Measurements from ENCODE around the gene CD38. TPM values are rescaled to one million over a fixed set of nuclear protein-coding genes. Genes with fewer than 3 reads are reported as not detected.
A peak's percentile ranks its signal among the peaks of the same experiment; 100 is the strongest.

The CD38 gene
- total and polyA plus RNA-seq, 2 of the 13 experiments (the other 11 are each of a cell fraction or from before 2014, with no cell fraction given), result not detected

DNA sequence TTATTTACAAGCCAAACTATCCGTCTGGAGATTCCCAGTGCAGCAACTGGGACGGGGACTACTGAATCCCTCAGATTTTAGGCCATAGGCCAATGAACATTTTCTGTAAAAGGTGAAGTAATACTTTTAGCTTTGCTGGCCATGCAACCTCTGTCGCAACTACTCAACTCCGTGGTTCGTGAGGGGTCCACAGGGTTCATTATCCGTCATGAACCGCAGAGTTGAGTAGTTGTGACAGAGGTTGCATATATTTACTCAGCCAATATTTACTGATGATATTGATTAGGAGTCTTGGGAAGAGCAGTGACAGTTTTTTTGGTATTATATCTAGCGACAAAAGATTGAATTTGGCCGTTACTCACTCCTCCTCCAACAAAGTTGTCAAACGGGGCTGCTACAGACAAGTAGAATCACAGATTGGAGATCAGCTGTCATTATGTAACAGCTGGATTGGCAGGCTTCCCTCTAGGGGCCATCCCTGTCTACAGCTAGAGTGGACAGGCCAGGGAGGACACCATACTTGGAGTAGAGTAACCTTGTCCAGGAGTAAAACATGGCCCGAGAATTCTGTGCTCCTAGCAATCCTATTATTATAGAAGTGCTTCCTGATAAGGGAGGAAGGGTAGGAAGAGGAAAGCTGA, 37.2 kb upstream of the CD38 start (continued):
- TF ChIP-seq, protein P1, sequence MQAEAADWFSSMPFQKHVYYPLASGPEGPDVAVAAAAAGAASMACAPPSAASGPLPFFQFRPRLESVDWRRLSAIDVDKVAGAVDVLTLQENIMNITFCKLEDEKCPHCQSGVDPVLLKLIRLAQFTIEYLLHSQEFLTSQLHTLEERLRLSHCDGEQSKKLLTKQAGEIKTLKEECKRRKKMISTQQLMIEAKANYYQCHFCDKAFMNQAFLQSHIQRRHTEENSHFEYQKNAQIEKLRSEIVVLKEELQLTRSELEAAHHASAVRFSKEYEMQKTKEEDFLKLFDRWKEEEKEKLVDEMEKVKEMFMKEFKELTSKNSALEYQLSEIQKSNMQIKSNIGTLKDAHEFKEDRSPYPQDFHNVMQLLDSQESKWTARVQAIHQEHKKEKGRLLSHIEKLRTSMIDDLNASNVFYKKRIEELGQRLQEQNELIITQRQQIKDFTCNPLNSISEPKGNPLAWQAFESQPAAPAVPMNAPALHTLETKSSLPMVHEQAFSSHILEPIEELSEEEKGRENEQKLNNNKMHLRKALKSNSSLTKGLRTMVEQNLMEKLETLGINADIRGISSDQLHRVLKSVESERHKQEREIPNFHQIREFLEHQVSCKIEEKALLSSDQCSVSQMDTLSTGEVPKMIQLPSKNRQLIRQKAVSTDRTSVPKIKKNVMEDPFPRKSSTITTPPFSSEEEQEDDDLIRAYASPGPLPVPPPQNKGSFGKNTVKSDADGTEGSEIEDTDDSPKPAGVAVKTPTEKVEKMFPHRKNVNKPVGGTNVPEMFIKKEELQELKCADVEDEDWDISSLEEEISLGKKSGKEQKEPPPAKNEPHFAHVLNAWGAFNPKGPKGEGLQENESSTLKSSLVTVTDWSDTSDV (CRISPR knock-in tag; IDR thresholded peaks at IDR 0.05), result no peak
- TF ChIP-seq SOX6 (IDR thresholded peaks at IDR 0.05) (no peak), SOX6 (CRISPR knock-in tag; IDR thresholded peaks at IDR 0.05) (peak; percentile 40; the same call in 1 of the 2 replicates), NFKB2 (CRISPR knock-in tag; IDR thresholded peaks at IDR 0.05; ENCODE audit: borderline replicate concordance) (no peak), CEBPB (IDR thresholded peaks at IDR 0.05; ENCODE audit: borderline replicate concordance, low read depth, low read length) (peak; percentile 98), CENPX (CRISPR knock-in tag; IDR thresholded peaks at IDR 0.05) (no peak), ZSCAN20 (CRISPR knock-in tag; IDR thresholded peaks at IDR 0.05; ENCODE audit: borderline replicate concordance) (no peak), HNF4G (IDR thresholded peaks at IDR 0.05; ENCODE audit: borderline replicate concordance, low read depth, low read length) (peak; percentile 24; the same call in 1 of the 2 replicates), HNF4G (CRISPR knock-in tag; IDR thresholded peaks at IDR 0.05; ENCODE audit: borderline replicate concordance, low read depth) (no peak), ZNF12 (CRISPR knock-in tag; IDR thresholded peaks at IDR 0.05) (0 out of 2 replicates have a peak, but pooled peaks have one; percentile 40), HNRNPL (IDR thresholded peaks at IDR 0.05; ENCODE audit: low read depth, low read length) (no peak), ZNF282 (IDR thresholded peaks at IDR 0.05; ENCODE audit: partially characterized antibody) (no peak), LCORL (IDR thresholded peaks at IDR 0.05) (no peak), LCORL (CRISPR knock-in tag; IDR thresholded peaks at IDR 0.05) (peak; percentile 51; the same call in 1 of the 2 replicates), NR2F1 (CRISPR knock-in tag; IDR thresholded peaks at IDR 0.05) (peak in 1 of 2 experiments; percentile 65; a peak in 1 of 4 replicates), ZNF644 (CRISPR knock-in tag; IDR thresholded peaks at IDR 0.05; ENCODE audit: low read depth) (peak; percentile 39; the same call in 1 of the 2 replicates), ZKSCAN8 (CRISPR knock-in tag; IDR thresholded peaks at IDR 0.05; ENCODE audit: borderline replicate concordance) (no peak)
- TF ChIP-seq, protein P2, sequence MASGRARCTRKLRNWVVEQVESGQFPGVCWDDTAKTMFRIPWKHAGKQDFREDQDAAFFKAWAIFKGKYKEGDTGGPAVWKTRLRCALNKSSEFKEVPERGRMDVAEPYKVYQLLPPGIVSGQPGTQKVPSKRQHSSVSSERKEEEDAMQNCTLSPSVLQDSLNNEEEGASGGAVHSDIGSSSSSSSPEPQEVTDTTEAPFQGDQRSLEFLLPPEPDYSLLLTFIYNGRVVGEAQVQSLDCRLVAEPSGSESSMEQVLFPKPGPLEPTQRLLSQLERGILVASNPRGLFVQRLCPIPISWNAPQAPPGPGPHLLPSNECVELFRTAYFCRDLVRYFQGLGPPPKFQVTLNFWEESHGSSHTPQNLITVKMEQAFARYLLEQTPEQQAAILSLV (CRISPR knock-in tag; IDR thresholded peaks at IDR 0.05; ENCODE audit: borderline replicate concordance), result no peak
- TF ChIP-seq, protein P3, sequence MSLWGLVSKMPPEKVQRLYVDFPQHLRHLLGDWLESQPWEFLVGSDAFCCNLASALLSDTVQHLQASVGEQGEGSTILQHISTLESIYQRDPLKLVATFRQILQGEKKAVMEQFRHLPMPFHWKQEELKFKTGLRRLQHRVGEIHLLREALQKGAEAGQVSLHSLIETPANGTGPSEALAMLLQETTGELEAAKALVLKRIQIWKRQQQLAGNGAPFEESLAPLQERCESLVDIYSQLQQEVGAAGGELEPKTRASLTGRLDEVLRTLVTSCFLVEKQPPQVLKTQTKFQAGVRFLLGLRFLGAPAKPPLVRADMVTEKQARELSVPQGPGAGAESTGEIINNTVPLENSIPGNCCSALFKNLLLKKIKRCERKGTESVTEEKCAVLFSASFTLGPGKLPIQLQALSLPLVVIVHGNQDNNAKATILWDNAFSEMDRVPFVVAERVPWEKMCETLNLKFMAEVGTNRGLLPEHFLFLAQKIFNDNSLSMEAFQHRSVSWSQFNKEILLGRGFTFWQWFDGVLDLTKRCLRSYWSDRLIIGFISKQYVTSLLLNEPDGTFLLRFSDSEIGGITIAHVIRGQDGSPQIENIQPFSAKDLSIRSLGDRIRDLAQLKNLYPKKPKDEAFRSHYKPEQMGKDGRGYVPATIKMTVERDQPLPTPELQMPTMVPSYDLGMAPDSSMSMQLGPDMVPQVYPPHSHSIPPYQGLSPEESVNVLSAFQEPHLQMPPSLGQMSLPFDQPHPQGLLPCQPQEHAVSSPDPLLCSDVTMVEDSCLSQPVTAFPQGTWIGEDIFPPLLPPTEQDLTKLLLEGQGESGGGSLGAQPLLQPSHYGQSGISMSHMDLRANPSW (CRISPR knock-in tag; IDR thresholded peaks at IDR 0.05; ENCODE audit: borderline replicate concordance), result no peak
- TF ChIP-seq, protein P4, sequence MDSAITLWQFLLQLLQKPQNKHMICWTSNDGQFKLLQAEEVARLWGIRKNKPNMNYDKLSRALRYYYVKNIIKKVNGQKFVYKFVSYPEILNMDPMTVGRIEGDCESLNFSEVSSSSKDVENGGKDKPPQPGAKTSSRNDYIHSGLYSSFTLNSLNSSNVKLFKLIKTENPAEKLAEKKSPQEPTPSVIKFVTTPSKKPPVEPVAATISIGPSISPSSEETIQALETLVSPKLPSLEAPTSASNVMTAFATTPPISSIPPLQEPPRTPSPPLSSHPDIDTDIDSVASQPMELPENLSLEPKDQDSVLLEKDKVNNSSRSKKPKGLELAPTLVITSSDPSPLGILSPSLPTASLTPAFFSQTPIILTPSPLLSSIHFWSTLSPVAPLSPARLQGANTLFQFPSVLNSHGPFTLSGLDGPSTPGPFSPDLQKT (CRISPR knock-in tag; IDR thresholded peaks at IDR 0.05; ENCODE audit: borderline replicate concordance), result no peak
- TF ChIP-seq, protein P5, sequence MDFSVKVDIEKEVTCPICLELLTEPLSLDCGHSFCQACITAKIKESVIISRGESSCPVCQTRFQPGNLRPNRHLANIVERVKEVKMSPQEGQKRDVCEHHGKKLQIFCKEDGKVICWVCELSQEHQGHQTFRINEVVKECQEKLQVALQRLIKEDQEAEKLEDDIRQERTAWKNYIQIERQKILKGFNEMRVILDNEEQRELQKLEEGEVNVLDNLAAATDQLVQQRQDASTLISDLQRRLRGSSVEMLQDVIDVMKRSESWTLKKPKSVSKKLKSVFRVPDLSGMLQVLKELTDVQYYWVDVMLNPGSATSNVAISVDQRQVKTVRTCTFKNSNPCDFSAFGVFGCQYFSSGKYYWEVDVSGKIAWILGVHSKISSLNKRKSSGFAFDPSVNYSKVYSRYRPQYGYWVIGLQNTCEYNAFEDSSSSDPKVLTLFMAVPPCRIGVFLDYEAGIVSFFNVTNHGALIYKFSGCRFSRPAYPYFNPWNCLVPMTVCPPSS (IDR thresholded peaks at IDR 0.05), result no peak
